ENCODE results near the gene KIRREL3.
A peak's percentile ranks its signal among the peaks of the same experiment; 100 is the strongest.
"Not testable (repeated sequence)": the region's sequence is repeated elsewhere in the genome, so short reads cannot be mapped to it uniquely, and the experiment has no call there.

Gene KIRREL3

DNA sequence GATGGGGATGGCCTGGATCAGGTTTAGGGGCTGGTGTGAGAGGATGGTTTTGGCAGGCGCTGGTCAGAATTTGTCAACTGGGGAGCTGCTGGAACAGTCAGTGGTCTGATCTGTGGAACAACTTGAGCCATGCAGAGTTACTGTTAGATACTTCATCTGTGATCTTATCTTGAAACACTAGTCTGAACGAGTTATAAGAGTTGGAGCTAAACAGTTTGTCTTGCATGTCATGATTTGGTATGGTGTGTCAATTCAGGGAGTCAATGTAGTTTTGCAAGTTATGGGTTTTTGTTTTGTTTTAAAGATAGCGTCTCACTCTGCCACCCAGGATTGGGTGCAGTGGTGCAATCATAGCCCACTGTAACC is 591.0 kb downstream of the KIRREL3 start:
- no peak for DNase-seq

DNA sequence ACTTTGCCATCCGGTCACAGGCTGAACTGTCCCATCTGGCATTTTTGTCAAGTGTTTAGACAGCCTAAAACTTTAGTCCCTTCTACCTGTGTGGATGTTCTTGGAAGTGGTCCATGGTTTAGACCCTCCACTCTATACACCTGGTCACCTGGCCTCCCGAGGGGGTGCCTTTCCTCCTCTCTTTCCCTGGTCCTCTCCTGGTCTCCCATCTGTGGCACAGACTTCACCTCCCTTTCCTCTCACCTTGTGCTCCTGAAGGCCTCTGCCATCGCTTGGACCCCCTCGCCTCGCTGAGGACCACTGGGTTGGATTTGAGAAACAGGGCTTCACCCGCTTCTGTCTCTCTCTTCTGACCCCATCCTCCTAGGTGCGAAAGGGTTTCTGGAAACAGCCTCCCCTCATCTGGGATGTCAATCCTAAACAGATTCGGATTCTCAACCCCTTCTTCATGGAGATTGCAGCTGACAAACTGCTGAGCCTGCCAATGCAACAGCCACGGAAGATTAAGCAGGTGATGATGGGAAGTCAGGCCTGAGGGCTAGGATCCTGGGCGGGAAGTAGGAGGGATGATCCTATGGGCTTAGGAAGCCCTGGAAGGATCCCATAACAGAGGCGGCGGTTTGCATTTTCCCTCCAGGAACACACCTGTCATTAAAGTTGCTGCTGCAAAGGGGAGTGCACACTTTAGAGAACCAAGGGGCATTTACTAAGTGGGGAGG is 591.5 kb downstream of the KIRREL3 start:
- no peak for DNase-seq

DNA sequence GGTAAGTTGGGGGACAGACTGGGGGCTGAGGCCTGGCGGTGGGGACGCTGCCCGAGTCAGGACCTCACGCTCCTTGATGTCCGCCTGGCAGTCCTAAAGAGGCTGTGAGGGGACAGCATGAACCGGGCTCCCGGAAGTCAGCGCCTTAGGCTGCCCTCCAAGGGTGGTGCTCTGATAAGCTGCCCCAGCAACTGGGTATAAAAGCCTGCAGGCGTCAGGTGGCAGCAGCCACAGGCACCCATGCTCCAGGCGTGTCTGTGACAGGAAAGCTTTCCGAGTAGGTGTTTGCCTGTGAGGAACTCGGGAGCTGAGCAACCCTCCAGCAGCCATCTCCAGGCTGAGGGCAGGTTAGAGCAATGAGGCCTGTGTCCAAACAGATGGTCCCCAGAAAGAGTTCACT is 592.1 kb downstream of the KIRREL3 start:
- DNase-seq = no peak

DNA sequence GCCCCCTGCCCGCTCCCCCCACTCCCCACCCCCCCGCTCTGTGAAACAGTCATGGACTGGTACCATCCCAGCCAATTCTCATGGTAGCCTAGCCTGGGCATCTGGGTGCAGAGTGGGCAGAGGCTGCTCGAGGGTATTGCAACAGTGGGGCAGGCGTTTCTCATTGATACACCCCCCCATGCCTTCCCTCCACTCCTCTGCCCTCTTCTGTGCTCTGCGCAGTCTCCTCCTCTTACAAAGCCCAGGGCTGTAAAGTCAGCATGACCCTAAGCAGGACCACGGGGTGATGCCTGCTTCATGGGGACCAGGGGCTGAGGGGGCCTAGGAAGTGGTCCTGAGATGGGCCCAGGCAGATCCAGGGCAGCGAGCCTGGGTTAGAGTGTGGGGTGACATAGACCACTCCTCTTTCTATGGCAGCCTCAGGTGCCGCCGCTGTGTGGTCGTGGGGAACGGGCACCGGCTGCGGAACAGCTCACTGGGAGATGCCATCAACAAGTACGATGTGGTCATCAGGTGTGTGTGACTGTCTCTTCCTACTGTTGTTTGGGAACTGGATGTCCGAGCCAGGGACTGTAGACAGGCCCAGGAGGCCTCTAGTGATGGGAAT is 592.8 kb downstream of the KIRREL3 start:
- DNase-seq = no peak

DNA sequence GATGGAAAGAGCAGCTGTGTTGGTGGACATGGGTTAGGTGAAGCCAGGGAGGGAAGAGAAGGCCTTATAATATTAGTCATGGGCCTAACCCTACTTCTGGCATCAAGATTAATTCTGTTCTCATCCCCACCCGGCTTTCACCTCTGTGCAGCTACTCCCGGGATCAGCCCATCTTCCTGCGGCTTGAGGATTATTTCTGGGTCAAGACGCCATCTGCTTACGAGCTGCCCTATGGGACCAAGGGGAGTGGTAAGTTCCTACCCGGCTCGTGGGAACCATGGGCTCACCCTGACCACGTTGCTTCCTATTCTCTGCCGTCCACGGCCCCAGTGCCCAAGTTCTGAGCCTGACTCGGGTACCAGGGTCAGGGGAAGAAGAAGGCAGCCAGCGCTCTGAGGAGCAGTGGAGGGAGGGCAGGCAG is 593.5 kb downstream of the KIRREL3 start:
- DNase-seq = no peak

DNA sequence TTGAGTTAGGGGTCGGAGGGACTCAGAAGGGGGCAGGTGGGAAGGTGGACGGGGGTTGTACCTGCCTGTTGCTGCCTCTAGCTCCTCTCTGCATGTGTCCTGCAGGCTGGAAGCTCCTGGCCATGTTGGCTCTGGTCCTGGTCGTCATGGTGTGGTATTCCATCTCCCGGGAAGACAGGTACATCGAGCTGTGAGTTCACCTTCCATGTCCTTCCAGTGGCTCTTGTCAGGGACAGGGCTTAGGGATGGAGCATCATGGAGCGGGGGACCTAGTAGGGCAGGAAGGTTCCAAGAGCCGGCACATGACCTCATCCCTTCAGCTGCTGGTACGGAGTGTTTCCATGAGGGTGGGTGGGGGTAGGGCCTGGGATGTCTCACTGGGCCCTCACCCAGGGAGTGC is 594.2 kb downstream of the KIRREL3 start:
- DNase-seq = no peak

DNA sequence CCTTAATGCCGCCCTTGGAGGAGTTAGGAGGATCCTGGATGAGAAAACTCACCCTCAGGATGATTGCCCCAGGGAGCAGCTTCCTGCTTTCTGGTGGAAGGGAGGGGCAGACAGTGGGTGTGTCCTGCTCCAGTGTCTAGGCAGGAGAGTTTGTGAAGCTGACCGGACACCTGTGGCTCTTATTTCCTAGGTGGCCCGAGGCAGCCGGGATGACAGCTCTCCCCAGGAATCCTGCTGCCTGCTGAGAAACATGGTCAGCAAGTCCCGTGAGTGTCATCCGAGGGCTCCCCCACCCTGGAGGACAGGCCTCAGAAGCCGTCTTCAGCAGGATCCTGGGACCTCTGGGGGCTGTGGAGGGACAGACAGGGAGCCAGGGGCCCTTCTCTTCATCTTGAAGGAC is 594.7 kb downstream of the KIRREL3 start:
- no peak for DNase-seq

DNA sequence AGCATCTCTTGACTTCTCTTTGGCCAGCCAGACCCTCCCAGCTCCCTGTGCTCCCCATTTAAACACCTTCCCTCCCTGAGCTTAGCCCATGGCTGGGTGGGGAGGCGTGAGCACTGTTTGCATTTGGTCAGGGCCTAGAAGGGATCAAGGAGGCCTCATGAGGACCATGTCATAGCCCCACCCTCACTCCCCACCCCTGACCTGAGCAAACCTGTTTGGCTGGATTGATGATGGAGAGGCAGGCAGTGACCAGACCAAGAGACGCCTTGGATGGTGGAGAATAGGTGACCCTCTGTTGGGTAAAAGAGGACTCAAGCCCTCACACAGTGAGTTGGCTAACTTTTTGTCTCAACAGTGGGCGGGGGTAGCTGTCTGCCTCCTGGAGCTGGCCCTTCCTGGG is 595.2 kb downstream of the KIRREL3 start:
- no peak for DNase-seq

DNA sequence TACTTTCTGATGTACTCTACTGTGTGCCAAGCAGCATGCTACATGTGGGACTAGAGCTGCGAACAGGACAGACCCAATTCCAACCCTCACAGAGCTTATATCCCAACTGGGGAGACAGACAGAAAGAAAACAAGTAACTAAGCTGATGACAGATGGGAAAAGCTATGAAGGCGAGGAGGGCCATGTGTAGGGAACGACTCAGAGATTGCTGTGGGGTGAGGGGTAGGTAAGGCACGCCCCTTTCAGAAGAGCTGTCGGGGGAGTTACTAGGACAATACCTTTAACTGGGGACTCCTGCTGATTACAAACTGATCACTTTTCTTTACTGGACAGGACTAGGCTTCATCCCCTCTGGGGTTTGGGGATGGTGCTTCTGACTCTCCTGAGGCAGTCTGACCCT is 596.2 kb downstream of the KIRREL3 start:
- no peak for DNase-seq

DNA sequence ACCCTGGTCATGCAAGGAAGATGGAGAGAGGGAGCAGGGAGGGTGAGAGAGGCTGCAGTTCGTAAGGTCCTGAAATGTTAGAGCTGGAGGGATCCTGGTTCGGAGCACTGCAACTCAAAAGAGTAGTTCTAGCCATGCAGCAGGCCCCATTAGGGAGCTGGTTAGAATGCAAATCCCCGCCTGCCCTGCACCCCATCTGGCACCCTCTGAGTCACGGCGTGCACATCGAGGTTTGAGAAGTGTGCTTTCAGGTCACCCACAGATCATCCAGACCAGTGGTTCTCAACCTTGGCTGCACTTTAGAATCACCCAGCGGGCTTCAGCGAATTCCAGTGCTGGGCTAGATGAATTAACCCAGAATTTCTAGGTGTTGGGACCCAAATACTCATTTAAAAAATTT is 596.9 kb downstream of the KIRREL3 start:
- peak; percentile 31 for DNase-seq

DNA sequence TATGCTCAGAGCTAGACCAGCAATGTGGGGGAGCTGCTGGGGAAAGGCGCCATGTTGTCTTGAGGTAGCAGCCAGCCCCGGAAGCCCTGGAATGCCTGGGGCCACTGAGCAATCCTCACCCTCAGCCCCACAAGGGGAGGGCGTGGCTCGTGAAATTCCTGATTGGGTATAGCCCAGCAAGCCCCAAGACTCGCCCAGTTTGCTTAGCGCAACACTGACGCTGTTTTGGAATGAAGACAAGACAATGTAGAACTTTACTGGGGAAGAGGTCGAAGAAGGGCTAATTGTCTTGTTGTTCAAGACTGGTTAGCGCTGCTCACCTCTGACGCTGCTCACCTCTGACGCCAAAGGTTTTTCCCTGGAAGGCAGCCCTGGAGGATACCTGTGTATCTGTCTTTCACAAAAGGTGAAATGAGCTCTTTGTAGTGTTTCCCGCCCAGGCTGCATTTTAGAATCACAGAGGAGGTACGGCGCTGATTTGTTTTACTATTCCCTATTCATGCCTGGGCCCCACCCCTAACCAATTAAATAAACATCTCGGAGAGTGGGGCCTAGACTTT is 597.5 kb downstream of the KIRREL3 start:
- DNase-seq = no peak

DNA sequence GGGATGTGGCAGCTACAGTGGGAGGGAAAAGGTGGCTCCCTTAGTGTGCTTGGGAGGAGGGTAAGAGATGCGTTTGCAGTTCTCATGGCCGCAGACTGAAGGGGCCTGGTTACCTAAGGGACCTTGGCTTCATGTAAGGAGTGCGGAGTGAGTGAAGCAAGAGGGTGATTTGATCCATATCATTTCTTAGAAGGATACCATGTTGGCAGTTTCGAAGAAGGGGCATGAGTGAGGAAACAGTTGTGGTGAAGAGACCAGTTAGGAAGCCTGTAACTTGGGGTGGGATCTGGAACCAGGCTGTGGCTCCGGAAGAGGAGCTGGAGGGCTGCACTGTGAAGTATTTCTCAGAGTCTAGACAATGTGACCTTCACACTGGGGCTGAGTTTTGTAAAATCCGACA is 600.1 kb downstream of the KIRREL3 start:
- DNase-seq = no peak

DNA sequence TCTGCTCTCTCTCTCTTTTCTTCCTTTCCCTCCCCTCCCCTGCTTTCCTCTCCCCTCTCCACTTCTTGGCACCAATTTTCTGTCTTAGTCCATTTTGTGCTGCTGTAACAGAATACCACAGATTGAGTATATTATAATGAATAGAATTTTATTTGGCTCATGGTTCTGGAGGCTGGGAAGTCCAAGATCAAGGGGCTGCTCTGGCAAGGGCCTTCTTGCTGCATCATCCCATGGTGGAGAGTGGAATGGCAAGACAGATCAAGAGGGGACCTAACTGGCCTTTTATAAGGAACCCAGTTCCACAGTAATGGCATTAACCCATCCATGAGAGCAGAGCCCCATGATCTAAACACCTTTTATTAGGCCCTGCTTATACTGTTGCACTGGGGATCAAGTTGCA is 600.6 kb downstream of the KIRREL3 start:
- no peak for DNase-seq

DNA sequence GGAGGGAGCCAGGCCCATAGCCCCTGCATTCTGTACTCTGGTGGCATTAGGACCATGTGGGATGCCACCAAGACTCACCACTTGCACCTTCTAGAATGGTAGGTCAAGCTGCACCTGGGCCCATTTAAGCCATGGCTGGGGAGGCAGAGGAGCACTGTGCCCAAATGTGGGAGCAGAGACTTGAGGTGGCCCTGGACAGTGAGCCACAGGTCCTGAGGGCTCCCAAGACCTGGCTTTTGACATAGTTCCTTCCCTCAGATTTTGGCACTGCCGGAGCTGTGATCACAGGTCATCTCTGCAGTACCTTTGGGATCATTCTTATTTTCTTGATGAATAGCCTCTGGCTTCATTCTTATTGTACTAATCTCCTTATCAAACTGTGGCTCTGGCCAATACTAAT is 601.8 kb downstream of the KIRREL3 start:
- no peak for DNase-seq

DNA sequence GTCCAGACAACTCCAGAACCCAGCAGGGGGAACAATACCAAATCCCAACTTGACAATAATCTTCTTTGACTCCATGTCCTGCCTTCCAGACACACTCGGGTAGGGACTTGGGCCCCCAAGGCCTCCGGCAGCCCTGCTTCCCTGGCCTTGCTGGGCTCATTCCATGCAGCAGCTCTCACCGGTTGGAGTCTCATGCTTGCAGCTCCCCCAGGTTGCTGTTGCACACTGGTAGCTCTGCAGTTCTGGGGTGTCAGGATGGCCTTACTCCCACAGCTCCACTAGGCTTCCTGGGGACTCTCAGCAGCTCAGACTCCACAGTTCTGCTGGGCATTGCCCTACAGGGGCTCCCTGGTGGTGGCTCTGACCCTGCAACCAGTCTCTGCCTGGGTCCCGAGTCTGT is 602.3 kb downstream of the KIRREL3 start:
- no peak for DNase-seq

DNA sequence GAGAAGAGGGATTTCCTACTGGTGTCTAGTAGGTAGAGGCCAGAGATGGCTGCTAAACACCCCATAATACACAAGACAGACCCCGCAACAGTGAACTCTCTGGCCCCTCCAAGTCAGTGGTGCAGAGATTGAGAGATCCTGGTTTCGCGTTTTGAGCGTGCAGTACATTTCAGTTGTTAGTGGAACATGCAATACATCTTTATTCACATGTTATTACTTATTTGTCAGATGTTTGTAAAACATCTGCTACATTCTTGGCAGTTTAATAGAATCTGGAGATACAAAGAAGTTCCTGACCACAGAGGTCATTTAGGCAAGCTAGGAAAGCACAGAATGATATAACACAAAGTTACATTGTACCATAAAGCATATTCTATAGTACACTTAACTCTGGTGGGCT is 603.6 kb downstream of the KIRREL3 start:
- DNase-seq = no peak

DNA sequence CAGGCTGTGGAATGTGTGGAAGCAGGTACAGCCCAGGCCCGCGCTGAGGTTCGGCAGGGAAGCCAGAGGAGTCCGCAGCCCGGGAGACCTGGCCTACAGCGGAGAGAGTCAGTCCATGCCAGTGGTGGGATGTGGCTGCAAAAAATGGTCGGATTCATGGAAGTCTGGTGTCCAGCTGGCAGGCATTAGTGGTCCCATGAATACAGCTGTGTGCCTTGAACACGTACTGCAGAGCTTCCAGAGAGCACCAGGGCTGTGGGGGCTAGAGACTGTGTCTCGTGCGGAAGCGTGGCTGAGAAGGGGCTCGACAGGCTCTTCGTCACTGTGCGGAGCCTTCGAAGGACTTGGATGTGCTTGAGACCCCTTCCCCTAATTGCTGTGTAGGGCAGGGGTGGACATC is 604.3 kb downstream of the KIRREL3 start:
- not testable (repeated sequence) for DNase-seq

DNA sequence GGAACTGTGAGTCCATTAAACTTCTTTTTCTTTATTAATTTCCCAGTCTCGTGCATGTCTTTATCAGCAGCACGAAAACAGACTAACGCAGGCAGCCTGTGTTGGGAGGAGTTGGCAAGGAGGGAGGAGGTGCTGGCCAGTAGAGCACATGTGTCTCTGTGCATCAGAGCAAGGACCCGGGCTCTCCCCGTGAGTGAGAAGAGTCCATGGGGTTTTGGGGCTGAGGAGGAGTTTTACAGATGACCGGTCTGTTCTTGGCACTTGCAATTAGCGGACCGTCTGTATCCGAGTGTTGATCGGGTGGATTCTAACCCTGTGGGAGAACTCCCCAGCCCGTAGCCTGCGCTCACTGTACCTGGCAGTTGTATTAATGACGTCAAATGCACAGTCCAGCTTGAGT is 604.8 kb downstream of the KIRREL3 start:
- not testable (repeated sequence) for DNase-seq

DNA sequence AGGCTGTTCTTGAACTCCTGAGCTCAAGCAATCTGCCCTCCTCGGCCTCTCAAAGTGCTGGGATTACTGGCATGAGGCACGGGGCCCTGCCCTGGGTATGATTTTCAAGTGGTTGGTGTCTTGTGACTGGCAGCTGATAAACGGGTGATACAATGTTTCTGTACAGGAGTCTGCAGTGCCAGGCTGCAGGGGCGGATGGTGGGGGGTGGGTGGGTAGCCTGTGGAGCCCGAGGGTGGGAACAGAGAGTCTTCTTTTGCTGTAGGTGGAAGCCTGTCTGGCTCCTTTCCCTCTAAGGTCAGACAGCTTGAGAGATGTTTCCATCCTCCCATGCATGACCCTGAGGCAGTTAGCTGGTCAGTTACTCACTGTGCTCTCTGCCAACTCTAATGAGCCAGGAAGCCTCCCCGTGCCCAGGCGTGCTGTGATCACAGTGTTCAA is 605.9 kb downstream of the KIRREL3 start:
- not testable (repeated sequence) for DNase-seq

DNA sequence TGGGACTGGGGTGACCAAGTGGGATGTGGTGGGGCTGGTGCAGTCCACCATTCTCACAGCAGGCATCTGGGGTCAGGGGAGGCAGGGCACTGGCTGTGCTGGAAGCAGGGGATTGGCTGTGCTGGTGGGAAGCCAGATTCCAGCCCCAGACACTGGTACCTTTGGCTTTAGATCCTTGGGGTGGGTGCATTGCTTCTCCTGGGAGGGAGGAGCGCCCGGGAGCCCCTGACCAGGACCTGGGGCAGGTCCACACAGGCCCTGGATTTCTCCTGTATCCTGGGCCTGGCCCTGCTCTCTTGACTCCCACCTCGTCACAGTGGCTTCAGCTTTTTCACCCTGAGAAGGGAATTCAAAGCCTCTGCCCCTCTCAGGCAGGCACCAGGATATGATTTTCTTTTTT is 606.5 kb downstream of the KIRREL3 start:
- no peak for DNase-seq

DNA sequence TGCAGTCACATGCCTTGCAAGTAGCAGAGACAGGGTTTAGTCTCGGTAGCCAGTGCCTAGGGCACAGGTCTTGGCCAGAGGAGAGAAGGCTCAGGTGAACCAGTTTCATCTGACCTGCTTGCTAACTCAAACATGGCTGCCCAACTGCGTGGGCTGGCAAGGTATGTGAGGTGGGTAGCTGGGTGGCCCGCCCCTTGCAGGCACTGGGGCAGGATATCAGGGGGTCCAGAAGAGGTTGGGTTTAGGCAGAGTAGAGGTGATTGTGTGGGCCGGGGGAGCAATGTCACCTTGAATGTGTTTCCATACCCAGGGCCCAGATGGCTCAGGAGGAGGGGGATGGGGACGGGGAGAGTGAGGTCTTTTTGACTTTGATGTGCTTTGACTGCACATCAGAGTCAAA is 607.4 kb downstream of the KIRREL3 start:
- no peak for DNase-seq

DNA sequence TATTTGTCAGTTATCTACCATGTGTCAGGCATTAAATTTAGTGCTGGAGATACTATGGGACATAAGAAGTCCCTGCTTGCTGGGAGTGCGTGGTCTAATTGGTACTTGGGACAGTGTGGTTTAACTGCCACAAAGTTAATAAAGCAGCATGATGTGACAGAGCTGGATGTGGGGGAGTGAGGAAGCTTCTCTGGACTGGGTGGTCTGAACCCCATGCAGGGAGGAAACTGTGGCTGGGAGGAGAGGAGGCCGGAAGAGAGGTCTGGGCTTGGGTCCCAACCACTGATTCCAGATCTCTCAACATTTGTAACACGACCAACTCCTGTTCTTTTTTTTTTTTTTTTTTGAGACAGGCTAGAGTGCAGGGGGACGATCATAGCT is 607.9 kb downstream of the KIRREL3 start:
- DNase-seq = no peak

DNA sequence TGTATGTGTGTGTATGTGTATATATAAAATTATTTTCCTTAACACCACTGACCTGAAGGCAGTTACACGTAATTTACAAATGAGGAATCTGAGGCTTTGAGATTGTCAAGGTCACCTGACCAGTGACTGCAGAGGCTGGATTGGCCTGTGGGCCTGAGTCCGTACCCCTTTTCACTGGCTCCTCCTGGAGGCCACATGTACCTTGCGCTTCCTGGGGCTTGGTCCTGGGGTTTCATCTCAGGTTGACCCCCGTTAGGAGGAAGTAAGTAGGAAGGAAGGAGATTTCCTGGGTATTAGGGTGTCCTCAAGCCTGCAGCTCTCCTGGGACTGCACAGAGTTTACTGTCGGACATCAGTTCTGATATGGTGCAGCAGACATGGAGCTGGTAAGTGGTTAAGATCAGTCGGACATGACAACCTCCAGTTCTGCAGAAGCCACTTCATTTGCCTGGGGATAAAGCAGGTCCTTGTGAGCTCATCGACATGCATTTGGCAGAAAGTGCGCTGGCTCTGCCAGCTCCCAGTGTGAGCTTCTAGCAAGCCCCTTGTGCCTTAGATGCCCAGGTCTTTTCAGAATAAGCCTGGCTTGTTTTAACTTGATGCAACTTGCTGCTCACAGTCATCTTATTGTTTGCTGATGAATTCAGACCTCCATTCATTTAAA is 608.5 kb downstream of the KIRREL3 start:
- DNase-seq = no peak

DNA sequence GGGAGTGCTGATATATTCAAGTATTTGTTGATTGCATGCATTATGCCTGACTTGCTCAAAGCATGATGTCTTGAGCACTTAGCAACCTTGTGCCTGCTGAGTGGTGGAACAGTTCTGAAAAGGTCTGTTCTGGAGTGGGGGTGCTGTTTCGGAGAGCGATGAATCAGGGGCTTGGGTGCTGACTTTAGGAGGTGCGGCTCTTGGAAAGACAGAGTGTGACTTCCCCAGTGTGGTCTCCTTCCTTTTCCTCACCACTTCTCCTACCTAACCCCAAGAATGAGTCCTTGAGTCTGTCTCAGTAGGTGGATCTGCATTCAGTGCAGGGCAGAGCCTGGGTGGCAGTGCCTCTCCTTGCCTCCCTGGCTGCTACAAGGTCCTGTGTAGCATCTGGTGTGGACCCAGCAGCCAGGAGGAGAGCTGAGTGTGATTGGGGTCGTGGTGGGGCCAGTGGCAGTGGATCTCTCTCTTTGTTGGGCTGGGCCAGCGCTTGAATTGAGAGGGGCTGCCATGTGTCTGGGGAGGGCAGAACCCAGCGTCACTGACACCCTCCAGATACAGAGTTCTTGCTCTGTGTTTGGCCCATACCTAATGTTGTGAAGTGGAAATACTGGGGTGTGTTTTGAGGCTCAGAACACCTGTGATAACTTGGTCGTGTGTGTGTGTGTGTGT is 609.1 kb downstream of the KIRREL3 start:
- no peak for DNase-seq

All from stimulated activated CD8-positive, alpha-beta memory T cell treated with anti-CD3 and anti-CD28 coated beads, Interleukin-4, amount 100 ng/mL, for 48 hours (primary cell).